NCI-H526 treated with DMSO at 0.1 percent for 48 hours (cell line): ENCODE results near the gene DNAAF3.
A peak's percentile ranks its signal among the peaks of the same experiment; 100 is the strongest.
"Not testable (repeated sequence)": the region's sequence is repeated elsewhere in the genome, so short reads cannot be mapped to it uniquely, and the experiment has no call there.

Experiments used
- DNase-seq: peaks from one replicate; lab custom pipeline; 2025; lab: John Stamatoyannopoulos, UW

The DNAAF3 gene

DNA sequence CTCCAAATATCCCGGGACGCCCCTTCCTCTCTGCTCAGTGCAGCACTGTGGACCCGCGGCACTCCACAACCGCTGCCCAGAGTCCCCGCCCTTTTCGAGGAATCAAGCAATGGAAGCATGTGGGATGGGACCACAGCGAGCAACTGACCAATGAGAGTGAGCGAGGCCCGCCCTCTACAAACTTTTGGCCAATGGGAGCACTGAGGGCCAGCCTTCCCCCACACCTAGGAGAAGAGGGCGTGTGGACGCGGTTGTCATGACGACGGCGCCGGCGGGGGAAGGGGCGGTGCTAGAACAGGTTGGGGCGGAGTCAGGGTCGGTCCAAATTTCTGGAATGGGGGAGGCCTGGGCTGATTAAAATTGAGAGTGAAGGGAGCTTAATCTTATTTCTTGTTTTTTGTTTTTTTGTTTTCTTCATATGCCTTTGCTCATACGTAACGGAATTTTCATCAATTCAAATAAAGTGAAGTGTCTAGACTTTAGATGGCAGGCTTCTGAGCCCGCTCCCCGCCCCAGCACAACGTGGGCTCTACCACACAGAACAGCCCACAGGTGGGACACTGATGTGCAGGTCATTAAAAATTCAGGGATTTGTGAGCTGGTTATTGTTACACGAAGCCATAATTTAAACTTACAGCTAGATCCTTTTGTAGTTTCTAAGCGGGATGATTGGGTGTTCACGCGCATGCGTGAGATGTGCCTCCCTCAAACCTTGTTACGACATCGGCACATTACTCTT lies at the start of gene DNAAF3:
DNAAF3 (minus strand) TSS at position 84 of the 739 bp plus-strand sequence. CDS start 200 bp downstream, outside the sequence.
- peak; percentile 97 for DNase-seq

DNA sequence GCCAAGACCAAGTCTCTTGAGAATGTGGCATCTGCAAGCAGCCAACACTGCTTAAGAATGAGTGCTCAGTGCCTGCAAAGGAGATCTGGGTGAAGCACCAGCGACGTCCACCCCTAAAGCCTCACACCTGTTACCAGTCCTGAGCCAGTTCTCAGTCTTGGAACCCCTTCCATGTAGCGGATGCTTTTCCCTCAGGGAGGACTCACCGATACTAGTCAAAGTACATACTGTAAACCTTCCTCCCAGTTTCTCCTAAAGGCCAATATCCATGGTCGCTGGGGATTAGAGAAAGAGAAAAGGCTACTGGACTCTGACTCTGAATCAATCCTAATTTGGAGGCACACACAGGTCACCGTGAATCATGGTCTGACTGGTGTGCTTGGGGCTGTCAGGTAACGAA lies 47.1 kb upstream of the DNAAF3 start:
- no peak for DNase-seq

DNA sequence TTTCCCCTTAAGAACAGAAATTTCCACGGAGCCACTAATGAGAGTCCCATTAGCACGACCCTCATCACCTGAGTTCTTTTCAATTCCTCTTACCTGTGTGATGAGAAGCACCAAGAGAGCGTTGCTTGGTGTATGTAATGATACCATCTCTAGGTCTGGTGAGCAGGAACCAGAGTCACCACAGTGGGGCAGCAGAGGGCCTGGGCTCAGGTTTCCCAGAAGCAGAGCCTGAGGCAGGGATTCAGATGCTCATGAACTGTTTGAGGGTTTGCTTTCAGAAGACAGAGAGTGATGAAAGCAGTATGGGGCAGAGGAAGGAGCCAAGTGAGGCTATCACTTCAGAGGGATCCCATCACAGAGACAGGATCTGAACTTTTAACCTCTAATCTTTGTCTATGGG lies 46.0 kb upstream of the DNAAF3 start:
- no peak for DNase-seq

- no peak for DNase-seq
Measured at GRCh38 chr19:55209693-55210472, 43.5 kb upstream of the DNAAF3 start.

DNA sequence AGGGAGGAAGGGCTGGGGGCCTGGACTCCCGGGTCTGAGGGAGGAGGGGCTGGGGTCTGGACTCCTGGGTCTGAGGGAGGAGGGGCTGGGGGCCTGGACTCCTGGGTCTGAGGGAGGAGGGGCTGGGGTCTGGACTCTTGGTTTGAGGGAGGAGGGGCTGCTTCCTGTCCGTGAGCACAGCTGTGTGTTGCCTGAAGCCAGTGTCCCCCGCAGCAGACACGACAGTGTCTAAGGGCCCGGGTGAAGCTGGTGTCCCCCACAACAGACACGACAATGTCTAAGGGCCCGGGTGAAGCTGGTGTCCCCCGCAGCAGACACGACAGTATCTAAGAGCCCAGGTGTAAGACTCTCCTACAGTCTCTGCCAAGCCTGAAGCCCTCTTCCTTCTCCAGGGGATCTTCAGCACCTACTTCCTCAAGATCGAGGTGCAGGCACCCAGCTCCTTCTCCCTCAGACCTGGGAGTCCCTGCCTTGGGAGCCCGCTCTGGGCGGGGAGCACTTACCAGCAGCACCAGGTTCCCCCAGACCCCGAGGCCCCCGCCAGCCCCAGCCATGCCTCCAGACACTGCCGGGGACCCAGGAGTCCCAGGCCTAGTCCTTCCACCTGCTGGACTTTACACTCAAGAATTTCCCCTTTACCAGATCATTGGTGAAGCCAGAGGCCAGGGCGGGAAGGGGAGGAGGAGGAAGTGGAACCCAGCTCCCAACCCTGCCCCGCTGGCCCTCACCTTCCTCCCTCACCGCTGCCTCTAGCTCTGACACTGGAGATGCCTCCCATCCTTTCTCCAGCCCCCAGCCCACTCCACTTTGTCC lies 42.7 kb upstream of the DNAAF3 start, which contains the start of gene PTPRH:
PTPRH (minus strand) TSS at position 622 of the 813 bp plus-strand sequence; CDS start at position 554, 68 bp downstream.
- DNase-seq, result no peak

DNA sequence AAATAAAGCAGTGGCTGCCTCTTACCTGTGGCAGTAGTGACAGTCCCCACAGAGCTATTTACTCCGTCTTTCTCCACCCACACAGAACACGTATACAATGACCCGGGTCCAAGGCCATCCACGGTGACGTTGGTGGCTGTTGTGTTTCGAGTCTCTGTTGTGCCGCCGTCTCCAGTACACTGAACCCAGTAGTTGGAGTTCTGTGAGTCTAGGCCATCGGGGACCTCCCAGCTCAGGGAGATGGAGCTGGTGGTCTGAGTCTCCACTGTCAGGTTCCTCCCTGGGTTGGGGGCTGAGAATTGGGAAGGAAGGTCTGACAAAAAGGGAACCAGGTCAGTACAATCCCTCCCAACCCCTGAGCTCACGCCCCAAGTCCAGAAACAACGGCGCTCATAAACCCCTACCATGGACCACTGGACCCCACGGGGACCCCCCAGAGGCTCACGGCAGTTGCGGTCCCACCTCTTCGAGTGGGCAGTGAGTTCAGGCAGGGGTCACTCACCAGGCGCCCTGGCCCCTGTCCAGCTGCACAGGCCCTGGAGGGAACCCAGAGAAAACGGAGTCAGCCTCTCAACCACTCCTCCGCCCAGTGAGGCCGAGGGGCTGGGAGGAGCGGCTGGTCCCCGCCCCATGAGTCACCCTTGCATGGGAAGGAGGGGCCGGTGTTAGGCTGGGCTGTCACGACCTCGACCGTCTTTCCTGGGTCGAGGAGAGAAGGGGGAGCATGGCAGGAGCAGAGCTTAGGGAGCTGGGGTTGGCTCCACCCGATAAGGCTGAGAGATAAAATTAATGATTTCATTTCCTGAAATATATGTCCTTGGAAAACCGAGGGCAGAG lies 40.5 kb upstream of the DNAAF3 start:
- no peak for DNase-seq

GRCh38 chr19:55202199-55202598 lies 35.8 kb upstream of the DNAAF3 start:
- DNase-seq, result not testable (repeated sequence)

GRCh38 chr19:55199620-55200204 lies 33.3 kb upstream of the DNAAF3 start:
- DNase-seq, result no peak

DNA sequence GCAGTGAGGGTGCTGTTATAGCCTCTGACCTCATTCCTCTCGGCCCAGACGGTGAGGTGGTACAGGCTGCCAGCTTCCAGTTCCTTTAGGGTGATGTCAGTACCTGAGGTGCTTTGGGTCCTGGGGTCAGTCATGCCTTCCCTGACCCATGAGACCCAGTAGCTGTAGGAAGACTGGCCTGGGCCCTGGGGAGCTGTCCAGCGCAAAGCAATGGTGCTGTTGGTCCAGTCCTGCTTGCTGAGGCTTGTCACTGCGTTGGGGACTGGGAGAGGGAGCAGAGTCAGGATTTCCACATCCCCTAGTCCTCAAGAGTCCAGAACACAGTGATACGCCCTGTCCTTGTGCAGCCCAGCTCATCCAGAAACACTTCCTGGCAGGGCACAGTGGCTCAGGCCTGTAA lies 32.2 kb upstream of the DNAAF3 start:
- DNase-seq, result no peak

GRCh38 chr19:55197528-55197927 lies 31.1 kb upstream of the DNAAF3 start:
- no peak for DNase-seq

- DNase-seq, result no peak
Measured at GRCh38 chr19:55196803-55197202, 30.4 kb upstream of the DNAAF3 start.

DNA sequence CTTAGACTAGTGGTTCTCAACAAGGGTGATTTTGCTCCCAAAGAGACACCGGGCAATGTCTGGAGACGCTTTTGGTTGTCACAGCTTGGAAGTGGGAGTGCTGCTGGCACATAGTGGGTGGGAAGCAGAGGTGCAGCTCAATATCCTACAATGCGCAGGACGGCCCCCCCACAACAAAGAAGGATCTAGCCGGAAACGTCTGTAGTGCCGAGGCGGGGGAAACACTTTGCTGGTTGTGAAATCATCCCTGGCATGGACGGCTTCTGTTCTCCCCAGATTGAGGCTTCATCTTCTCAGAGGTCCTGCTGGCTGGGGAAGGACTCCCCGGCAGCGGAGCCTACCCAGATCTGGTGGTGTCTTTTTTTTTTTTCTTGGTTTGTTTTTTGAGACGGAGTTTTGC lies 27.1 kb upstream of the DNAAF3 start:
- DNase-seq, result no peak

GRCh38 chr19:55189403-55189835 lies 23.0 kb upstream of the DNAAF3 start:
- no peak for DNase-seq

DNA sequence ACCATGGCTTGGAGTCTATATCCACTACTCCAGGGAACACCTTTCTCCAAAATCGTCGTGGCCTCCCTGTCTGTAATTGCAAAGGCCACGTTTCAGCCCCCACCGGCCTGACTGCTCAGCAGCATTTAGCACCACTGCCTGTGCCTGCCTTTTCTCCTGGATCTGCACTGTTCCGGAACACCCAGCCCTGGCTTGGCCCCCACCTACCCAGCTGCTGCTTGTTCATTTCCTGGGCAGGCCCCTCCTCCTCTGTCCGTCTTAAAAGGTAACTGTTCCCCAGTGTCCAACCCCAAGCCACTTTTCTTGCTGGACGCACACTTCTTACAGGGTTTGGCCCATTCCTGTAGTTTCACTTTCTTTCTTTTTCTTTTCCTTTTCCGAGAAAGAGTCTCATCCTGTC lies 22.2 kb upstream of the DNAAF3 start:
- no peak for DNase-seq

GRCh38 chr19:55186080-55186479 lies 19.7 kb upstream of the DNAAF3 start:
- no peak for DNase-seq

- DNase-seq, result no peak
Measured at GRCh38 chr19:55181740-55182139, 15.3 kb upstream of the DNAAF3 start.

GRCh38 chr19:55179606-55180484 lies 13.4 kb upstream of the DNAAF3 start, which contains the start of gene SYT5:
Gene SYT5 (minus strand): TSS chr19:55180289. CDS start chr19:55179041, 1,248 bp downstream.
- DNase-seq, result no peak

DNA sequence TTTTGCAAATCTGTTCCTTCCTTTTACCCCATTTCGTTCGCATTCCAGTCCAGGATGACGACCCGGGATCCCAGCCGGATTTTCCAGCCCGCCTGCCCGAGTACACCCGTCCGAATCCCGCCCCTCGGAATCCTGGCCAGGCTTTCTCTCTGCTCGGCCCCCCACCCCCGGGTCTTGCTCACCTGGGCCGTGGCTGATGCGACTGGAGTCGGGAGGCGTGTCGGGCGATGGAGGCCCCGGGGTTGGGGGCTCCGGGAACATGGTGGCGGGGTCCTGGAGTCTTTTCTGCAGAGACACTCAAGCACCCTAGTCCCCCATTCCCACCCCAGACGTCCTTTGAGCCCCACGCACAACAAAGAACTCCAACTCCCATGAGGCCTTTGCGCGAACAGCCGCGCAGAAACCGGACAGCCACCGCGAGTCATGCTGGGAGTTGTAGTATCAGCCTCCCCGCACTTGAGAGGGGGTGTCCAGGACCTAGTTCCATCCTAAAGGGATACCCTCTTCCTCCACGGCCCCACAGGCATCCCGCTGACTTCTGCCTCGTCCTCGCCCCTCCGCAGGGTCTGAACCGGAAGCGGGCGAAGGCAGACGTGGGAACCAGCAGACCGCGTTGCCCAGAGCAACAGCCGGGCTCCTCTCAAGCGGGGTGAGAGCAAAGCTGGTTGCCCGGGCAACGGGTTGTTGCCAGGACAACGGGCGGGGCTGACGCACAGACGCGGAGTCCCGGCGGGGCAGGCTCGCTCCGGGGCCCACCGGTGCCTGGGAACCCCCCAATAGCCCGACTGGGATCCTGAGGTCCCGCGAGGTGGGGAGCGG lies 12.6 kb upstream of the DNAAF3 start:
- DNase-seq, result peak; percentile 86

GRCh38 chr19:55176076-55176475 lies 9.7 kb upstream of the DNAAF3 start:
- DNase-seq, result no peak
